Endothelial cell of umbilical vein (primary cell): Measurements from ENCODE around the gene ZNF341. TPM values are rescaled to one million over a fixed set of nuclear protein-coding genes. Genes with fewer than 3 reads are reported as not detected.

Experiments
- BruUV-seq: library from RNA; stranded (reverse); fragments of 400-500 nt; replicated peaks from 2 replicates; lab custom pipeline; 2021; lab: Mats Ljungman, UMichigan
- CTCF ChIA-PET: fragments of 300-600, 350-600 bp; sonication (Branson Sonifier 250); formaldehyde crosslinking; loops from one replicate; lab custom pipeline; 2021; ENCODE audit warnings: antibody characterized with exemption, inconsistent platforms; lab: Charles Lee
- POLR2A ChIA-PET: fragments of 300-600, 350-600 bp; sonication (Branson Sonifier 250); formaldehyde crosslinking; loops from one replicate; lab custom pipeline; 2021; ENCODE audit warnings: antibody characterized with exemption, inconsistent platforms; lab: Charles Lee
- DNase-seq: peaks from one replicate; pipeline ENCODE4 v3.0.0-alpha.2; 2011; ENCODE audit warnings: low read depth, low spot score
- FAIRE-seq: peaks from 2 replicates; lab custom pipeline; 2011; peaks lifted over from hg19 to GRCh38; lab: Jason Lieb, UNC
- H2AFZ ChIP-seq: 2 replicates; pipeline ENCODE4 v1.6.0; 2012; ENCODE audit warnings: low read depth, low read length, control low read depth, inconsistent platforms
- H3K27ac ChIP-seq: 2 replicates; pipeline ENCODE4 v1.5.1; 2011; ENCODE audit warnings: low read depth, mild to moderate bottlenecking, control low read depth, low read length, moderate library complexity; ENCODE audit not compliant: insufficient read depth
- H3K27me3 ChIP-seq, 2 experiments: 2 replicates each; pipeline versions ENCODE4 v1.6.0 to v1.6.1; 2011; ENCODE audit warnings: low read length in 2 of 2, mixed read lengths in 1 of 2; ENCODE audit not compliant: control insufficient read depth in 2 of 2, insufficient read depth in 2 of 2
- H3K36me3 ChIP-seq, 2 experiments: 2 replicates in 1 of 2; 3 replicates in 1 of 2; pipeline ENCODE4 v1.5.1; 2011; ENCODE audit warnings: low read length in 2 of 2, mild to moderate bottlenecking in 1 of 2, moderate library complexity in 1 of 2; ENCODE audit not compliant: control insufficient read depth in 2 of 2, insufficient read depth in 2 of 2; ENCODE audit errors: extremely low read depth in 1 of 2
- H3K4me1 ChIP-seq: 3 replicates; pipeline ENCODE4 v1.5.1; 2011; ENCODE audit warnings: mild to moderate bottlenecking, low read length; ENCODE audit not compliant: control insufficient read depth, insufficient read depth; ENCODE audit errors: extremely low read depth
- H3K4me2 ChIP-seq: 2 replicates; pipeline ENCODE4 v1.6.1; 2011; ENCODE audit warnings: low read length, control low read depth, mixed read lengths; ENCODE audit not compliant: insufficient read depth
- H3K4me3 ChIP-seq, 3 experiments: fragments of 200-600 bp in 1 of 3; sonication (generic), shearing (Covaris generic) in 1 of 3; replicated peaks in 1 of 3; 2 replicates each; pipeline ENCODE4 v1.5.1; 2011 to 2016; ENCODE audit warnings: control low read depth in 3 of 3, low read length in 3 of 3, mild to moderate bottlenecking in 2 of 3, inconsistent platforms in 1 of 3, low read depth in 1 of 3, moderate library complexity in 1 of 3; ENCODE audit not compliant: insufficient read depth in 1 of 3
- H3K79me2 ChIP-seq: 2 replicates; pipeline ENCODE4 v1.6.0; 2012; ENCODE audit warnings: low read length, inconsistent platforms; ENCODE audit not compliant: control insufficient read depth, insufficient read depth
- H3K9ac ChIP-seq: replicated peaks from 2 replicates; pipeline ENCODE3; 2011; ENCODE audit warnings: low read length, control low read depth; ENCODE audit not compliant: insufficient read depth; ENCODE audit errors: extremely low read depth
- H3K9me1 ChIP-seq: replicated peaks from 3 replicates; pipeline ENCODE4 v1.6.0; 2011; ENCODE audit warnings: mild to moderate bottlenecking, low read length; ENCODE audit not compliant: control insufficient read depth, insufficient read depth; ENCODE audit errors: extremely low read depth
- H3K9me3 ChIP-seq: replicated peaks from 2 replicates; pipeline ENCODE4 v1.5.1; 2012; ENCODE audit warnings: low read length, inconsistent platforms; ENCODE audit not compliant: control insufficient read depth, insufficient read depth
- H4K20me1 ChIP-seq: replicated peaks from 2 replicates; pipeline ENCODE3; 2011; ENCODE audit warnings: mild to moderate bottlenecking, low read length; ENCODE audit not compliant: control insufficient read depth, insufficient read depth; ENCODE audit errors: extremely low read depth
- EZH2 ChIP-seq: IDR thresholded peaks from 2 replicates; pipeline ENCODE4 v1.6.1; 2012; ENCODE audit warnings: borderline replicate concordance, low read depth, mild to moderate bottlenecking, moderate library complexity, low read length, inconsistent platforms; ENCODE audit not compliant: severe bottlenecking
- FOS ChIP-seq: IDR thresholded peaks from 2 replicates; pipeline ENCODE4 v1.6.1; 2011; ENCODE audit warnings: mild to moderate bottlenecking, low read length, moderate library complexity, borderline replicate concordance; ENCODE audit not compliant: insufficient read depth
- GATA2 ChIP-seq: IDR thresholded peaks from 2 replicates; pipeline ENCODE4 v1.7.0; 2011; ENCODE audit warnings: low read depth, mild to moderate bottlenecking, moderate library complexity, mixed read lengths, low read length; ENCODE audit not compliant: insufficient read length, insufficient read depth
- JUN ChIP-seq: IDR thresholded peaks from 2 replicates; pipeline ENCODE4 v1.6.1; 2011; ENCODE audit warnings: borderline replicate concordance, low read depth; ENCODE audit not compliant: insufficient read length, insufficient read depth
- MYC ChIP-seq: IDR thresholded peaks from one replicate; pipeline ENCODE4 v1.6.1; 2011; ENCODE audit warnings: mild to moderate bottlenecking, low read depth, low read length
- POLR2A ChIP-seq: IDR thresholded peaks from 2 replicates; pipeline ENCODE4 v1.6.1; 2012; ENCODE audit warnings: low read depth, mild to moderate bottlenecking, control low read depth, low read length
- POLR2AphosphoS5 ChIP-seq: IDR thresholded peaks from 2 replicates; pipeline ENCODE4 v1.6.1; 2012; ENCODE audit warnings: low read depth, mild to moderate bottlenecking, control low read depth, low read length, moderate library complexity; ENCODE audit not compliant: insufficient read depth
- dilution Hi-C: fragments of 300-500 bp; cut with MboI; formaldehyde crosslinking; loops from one replicate; pipeline ENCODE4 v1.15.0; 2019; ENCODE audit warnings: low sequenced_read_pairs; ENCODE audit not compliant: extremely low pct_ligation_motif_present
- intact Hi-C: fragments of 100-400 bp; cut with micrococcal nuclease; formaldehyde crosslinking; loops from one replicate; pipeline ENCODE4 v1.10.0; 2022
- polyA plus RNA-seq, 4 experiments: library from polyadenylated mRNA; depleted of rRNA in 3 of 4; stranded (reverse) in 3 of 4; unstranded in 1 of 4; fragments of >200 nt; gene quantifications; 2 replicates each; pipeline versions ENCODE4 v1.2.1 to v1.2.3, GENCODE V29; 2011 to 2012; ENCODE audit warnings: missing spikeins in 1 of 4
- total RNA-seq: library from RNA; stranded (reverse); gene quantifications from 2 replicates; pipeline ENCODE4 v1.2.3, GENCODE V29; 2021
- TF ChIP-seq, protein P1 (sequence below): IDR thresholded peaks from 2 replicates; pipeline ENCODE4 v1.6.1; 2011; ENCODE audit not compliant: insufficient read depth, insufficient read length
- TF ChIP-seq, protein P2 (sequence below), 2 donors: IDR thresholded peaks; 1 replicate in 1 of 2; 2 replicates in 1 of 2; pipeline ENCODE4 v1.5.1; 2011; ENCODE audit warnings: low read length in 2 of 2, mild to moderate bottlenecking in 2 of 2, moderate library complexity in 2 of 2, control low read depth in 1 of 2, inconsistent platforms in 1 of 2, low read depth in 1 of 2; ENCODE audit not compliant: insufficient read depth in 1 of 2; ENCODE audit errors: extremely low read depth in 1 of 2

The ZNF341 gene
- total and polyA plus RNA-seq, 2 donors (not counting 3 experiments of a cell fraction or from before 2014, with no cell fraction given) = 4.9 TPM

DNA sequence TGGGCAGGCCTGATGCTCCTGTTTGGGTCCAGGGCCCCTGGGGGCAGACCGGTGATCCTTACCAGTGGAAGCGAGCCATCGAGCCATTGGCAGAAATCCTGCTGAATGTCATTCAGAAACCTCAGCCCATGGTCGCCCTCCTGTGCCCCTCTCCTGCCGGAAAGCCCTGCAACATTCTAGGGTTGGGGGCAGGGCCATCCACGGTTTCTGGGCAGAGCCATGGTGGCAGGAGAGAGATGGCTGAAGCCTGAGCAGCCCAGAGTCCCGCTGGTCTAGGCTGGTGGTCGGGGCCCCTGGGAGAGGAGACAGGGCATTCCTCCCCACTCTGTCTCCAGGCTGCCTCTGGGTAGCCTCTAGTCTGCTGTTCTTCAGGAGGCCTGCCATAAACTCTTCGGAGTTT, 59.7 kb downstream of the ZNF341 start:
- intact Hi-C loops (no loop called here), dilution Hi-C loops (no loop called here)
- Histone ChIP-seq H2AFZ (no peak overlapping the region), H3K27me3 (no peaks in the 10 kb centered on the region), H3K4me1 (peaks cover 49% of the 10 kb centered on the region), H3K36me3 (no peaks in the 10 kb centered on the region), H3K9ac (no peak overlapping the region), H3K27ac (no peak overlapping the region), H3K4me2 (no peak overlapping the region), H4K20me1 (no peaks in the 10 kb centered on the region), H3K9me3 (no peaks in the 10 kb centered on the region), H3K4me3 (no peak overlapping the region), H3K79me2 (no peaks in the 10 kb centered on the region), H3K9me1 (no peaks in the 10 kb centered on the region)
- DNase-seq (no peak), FAIRE-seq (no peak)
- TF ChIP-seq EZH2 (no peak), FOS (no peak), MYC (no peak), POLR2AphosphoS5 (no peak), POLR2A (no peak), JUN (no peak), GATA2 (no peak)
- TF ChIP-seq, protein P1, sequence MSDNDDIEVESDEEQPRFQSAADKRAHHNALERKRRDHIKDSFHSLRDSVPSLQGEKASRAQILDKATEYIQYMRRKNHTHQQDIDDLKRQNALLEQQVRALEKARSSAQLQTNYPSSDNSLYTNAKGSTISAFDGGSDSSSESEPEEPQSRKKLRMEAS = no peak
- TF ChIP-seq, protein P2, sequence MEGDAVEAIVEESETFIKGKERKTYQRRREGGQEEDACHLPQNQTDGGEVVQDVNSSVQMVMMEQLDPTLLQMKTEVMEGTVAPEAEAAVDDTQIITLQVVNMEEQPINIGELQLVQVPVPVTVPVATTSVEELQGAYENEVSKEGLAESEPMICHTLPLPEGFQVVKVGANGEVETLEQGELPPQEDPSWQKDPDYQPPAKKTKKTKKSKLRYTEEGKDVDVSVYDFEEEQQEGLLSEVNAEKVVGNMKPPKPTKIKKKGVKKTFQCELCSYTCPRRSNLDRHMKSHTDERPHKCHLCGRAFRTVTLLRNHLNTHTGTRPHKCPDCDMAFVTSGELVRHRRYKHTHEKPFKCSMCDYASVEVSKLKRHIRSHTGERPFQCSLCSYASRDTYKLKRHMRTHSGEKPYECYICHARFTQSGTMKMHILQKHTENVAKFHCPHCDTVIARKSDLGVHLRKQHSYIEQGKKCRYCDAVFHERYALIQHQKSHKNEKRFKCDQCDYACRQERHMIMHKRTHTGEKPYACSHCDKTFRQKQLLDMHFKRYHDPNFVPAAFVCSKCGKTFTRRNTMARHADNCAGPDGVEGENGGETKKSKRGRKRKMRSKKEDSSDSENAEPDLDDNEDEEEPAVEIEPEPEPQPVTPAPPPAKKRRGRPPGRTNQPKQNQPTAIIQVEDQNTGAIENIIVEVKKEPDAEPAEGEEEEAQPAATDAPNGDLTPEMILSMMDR (IDR thresholded peaks at IDR 0.05; ENCODE audit: extremely low read depth in 1 of 2, insufficient read depth in 1 of 2, low read depth in 1 of 2, low read length in 2 of 2) = no peak
- ChIA-PET CTCF (interaction anchor here (0.6 to 4.1 kb wide), 23 partner anchors 11 to 278 kb away, joined by 3 to 51 read pairs (median 4); partner anchors contain the start of genes ACTL10, CHMP4B and ZNF341), POLR2A (no interaction called here)
- BruUV-seq = no TSS peak
